PFSK-1 (cell line): ENCODE results near the gene ZBTB43.

Experiments used
- FOXP2 ChIP-seq: optimal IDR thresholded peaks from 2 replicates; pipeline ENCODE3; 2011; ENCODE audit warnings: borderline replicate concordance, control low read depth, inconsistent platforms; ENCODE audit not compliant: insufficient read depth; ENCODE audit errors: extremely low read length, extremely low read depth
- POLR2AphosphoS5 ChIP-seq: IDR thresholded peaks from 2 replicates; pipeline ENCODE4 v1.6.1; 2012; ENCODE audit warnings: low read depth, mild to moderate bottlenecking, control low read depth, low read length, moderate library complexity
- REST ChIP-seq, 2 experiments: IDR thresholded peaks; 2 replicates each; pipeline versions ENCODE4 v1.6.1 to v1.8.0; 2011 to 2012; ENCODE audit warnings: low read depth in 2 of 2, low read length in 2 of 2, control low read depth in 1 of 2, inconsistent platforms in 1 of 2, mild to moderate bottlenecking in 1 of 2, moderate library complexity in 1 of 2; ENCODE audit not compliant: insufficient read depth in 1 of 2
- SIN3A ChIP-seq: IDR thresholded peaks from 2 replicates; pipeline ENCODE4 v1.6.1; 2012; ENCODE audit warnings: mild to moderate bottlenecking, low read length, moderate library complexity, borderline replicate concordance; ENCODE audit not compliant: insufficient read depth
- TAF1 ChIP-seq: IDR thresholded peaks from 2 replicates; pipeline ENCODE4 v1.6.1; 2012; ENCODE audit warnings: low read length, control low read depth, borderline replicate concordance; ENCODE audit not compliant: insufficient read depth

ZBTB43 gene

GRCh38 chr9:126791406-126792230, 13.2 kb upstream of the ZBTB43 start:
- TF ChIP-seq TAF1 (no peak), FOXP2 (no peak), REST (IDR thresholded peaks at IDR 0.05; ENCODE audit: insufficient read depth in 1 of 2, low read depth in 2 of 2, low read length in 2 of 2) (no peak), SIN3A (no peak), POLR2AphosphoS5 (no peak)

GRCh38 chr9:126793686-126794417, 11.0 kb upstream of the ZBTB43 start:
- TF ChIP-seq SIN3A (no peak), FOXP2 (no peak), TAF1 (no peak), POLR2AphosphoS5 (no peak), REST (IDR thresholded peaks at IDR 0.05; ENCODE audit: insufficient read depth in 1 of 2, low read depth in 2 of 2, low read length in 2 of 2) (no peak)

- TF ChIP-seq SIN3A (no peak), FOXP2 (no peak), POLR2AphosphoS5 (no peak), TAF1 (no peak), REST (IDR thresholded peaks at IDR 0.05; ENCODE audit: insufficient read depth in 1 of 2, low read depth in 2 of 2, low read length in 2 of 2) (no peak)
Observed at GRCh38 chr9:126794441-126794840, 10.4 kb upstream of the ZBTB43 start.

GRCh38 chr9:126796758-126797157, 8.1 kb upstream of the ZBTB43 start:
- TF ChIP-seq SIN3A (no peak), FOXP2 (no peak), POLR2AphosphoS5 (no peak), TAF1 (no peak)

GRCh38 chr9:126797903-126798302, 6.9 kb upstream of the ZBTB43 start:
- no peak for TF ChIP-seq SIN3A
- TF ChIP-seq FOXP2, result no peak
- no peak for TF ChIP-seq REST (IDR thresholded peaks at IDR 0.05; ENCODE audit: insufficient read depth in 1 of 2, low read depth in 2 of 2, low read length in 2 of 2)
- TF ChIP-seq POLR2AphosphoS5, result no peak
- TF ChIP-seq TAF1, result no peak
